Upper lobe of left lung (tissue), 4 donors: ENCODE results near the gene EHD2.

Experiments used
- CTCF ChIP-seq, 6 experiments: fragments of 450-650 bp in 4 of 6; fragments of 200-600 bp in 2 of 6; sonication (generic) in 2 of 6; IDR thresholded peaks; one replicate each; pipeline ENCODE4 v1.5.1; 2016 to 2019; ENCODE audit warnings: antibody characterized with exemption in 6 of 6
- EP300 ChIP-seq, 4 donors: sonication (generic); formaldehyde crosslinking; IDR thresholded peaks; one replicate each; pipeline ENCODE4 v1.5.1; 2017; ENCODE audit warnings: antibody characterized with exemption in 4 of 4, control low read depth in 2 of 4

GRCh38 chr19:47735131-47735530 lies 21.9 kb downstream of the EHD2 start:
- TF ChIP-seq CTCF (IDR thresholded peaks at IDR 0.05): no peak
- TF ChIP-seq EP300 (IDR thresholded peaks at IDR 0.05): no peak
